Neural progenitor cell (in vitro differentiated cells): ENCODE results near the gene PUM2.

Experiments used
- EZH2 ChIP-seq: fragments of 200-600 bp; sonication (generic); IDR thresholded peaks from 2 replicates; pipeline ENCODE4 v1.6.1; 2017; ENCODE audit warnings: antibody characterized with exemption, mild to moderate bottlenecking, moderate library complexity
- EZH2phosphoT487 ChIP-seq: fragments of 200-600 bp; sonication (generic); IDR thresholded peaks from 2 replicates; pipeline ENCODE4 v1.6.1; 2017; ENCODE audit warnings: antibody characterized with exemption
- TF ChIP-seq, protein P1 (sequence below): fragments of 200-600 bp; sonication (generic); IDR thresholded peaks from 2 replicates; pipeline ENCODE4 v1.5.1; 2017; ENCODE audit warnings: antibody characterized with exemption, mild to moderate bottlenecking

DNA sequence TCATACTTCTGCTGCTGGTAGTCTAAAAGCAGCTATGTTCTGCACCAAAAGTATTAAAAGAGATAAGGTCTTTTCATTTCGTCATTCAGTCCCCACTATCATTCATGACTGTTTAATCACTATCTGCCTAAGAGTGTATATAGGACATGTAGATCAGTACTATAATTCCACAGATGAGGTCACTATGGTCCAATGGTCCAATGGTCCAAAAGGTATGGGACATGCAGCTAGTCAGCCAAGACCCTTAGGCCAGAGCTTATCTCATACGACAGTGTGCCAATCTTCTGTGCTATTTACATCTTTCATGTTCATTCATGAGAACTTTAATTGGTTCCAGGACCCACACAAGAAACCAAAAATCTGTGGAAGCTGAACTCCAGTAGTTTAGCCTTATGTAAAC is 83.1 kb downstream of the PUM2 start:
- TF ChIP-seq, protein P1, sequence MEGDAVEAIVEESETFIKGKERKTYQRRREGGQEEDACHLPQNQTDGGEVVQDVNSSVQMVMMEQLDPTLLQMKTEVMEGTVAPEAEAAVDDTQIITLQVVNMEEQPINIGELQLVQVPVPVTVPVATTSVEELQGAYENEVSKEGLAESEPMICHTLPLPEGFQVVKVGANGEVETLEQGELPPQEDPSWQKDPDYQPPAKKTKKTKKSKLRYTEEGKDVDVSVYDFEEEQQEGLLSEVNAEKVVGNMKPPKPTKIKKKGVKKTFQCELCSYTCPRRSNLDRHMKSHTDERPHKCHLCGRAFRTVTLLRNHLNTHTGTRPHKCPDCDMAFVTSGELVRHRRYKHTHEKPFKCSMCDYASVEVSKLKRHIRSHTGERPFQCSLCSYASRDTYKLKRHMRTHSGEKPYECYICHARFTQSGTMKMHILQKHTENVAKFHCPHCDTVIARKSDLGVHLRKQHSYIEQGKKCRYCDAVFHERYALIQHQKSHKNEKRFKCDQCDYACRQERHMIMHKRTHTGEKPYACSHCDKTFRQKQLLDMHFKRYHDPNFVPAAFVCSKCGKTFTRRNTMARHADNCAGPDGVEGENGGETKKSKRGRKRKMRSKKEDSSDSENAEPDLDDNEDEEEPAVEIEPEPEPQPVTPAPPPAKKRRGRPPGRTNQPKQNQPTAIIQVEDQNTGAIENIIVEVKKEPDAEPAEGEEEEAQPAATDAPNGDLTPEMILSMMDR, result no peak
- TF ChIP-seq EZH2 (no peak), EZH2phosphoT487 (no peak)
